NCI-H748 treated with DMSO at 0.1 percent for 48 hours (cell line): ENCODE measurements around the gene GRIK1.
"Not testable (repeated sequence)": the region's sequence is repeated elsewhere in the genome, so short reads cannot be mapped to it uniquely, and the experiment has no call there.

Experiments
- DNase-seq: peaks from one replicate; lab custom pipeline; 2025; lab: John Stamatoyannopoulos, UW

Gene GRIK1

DNA sequence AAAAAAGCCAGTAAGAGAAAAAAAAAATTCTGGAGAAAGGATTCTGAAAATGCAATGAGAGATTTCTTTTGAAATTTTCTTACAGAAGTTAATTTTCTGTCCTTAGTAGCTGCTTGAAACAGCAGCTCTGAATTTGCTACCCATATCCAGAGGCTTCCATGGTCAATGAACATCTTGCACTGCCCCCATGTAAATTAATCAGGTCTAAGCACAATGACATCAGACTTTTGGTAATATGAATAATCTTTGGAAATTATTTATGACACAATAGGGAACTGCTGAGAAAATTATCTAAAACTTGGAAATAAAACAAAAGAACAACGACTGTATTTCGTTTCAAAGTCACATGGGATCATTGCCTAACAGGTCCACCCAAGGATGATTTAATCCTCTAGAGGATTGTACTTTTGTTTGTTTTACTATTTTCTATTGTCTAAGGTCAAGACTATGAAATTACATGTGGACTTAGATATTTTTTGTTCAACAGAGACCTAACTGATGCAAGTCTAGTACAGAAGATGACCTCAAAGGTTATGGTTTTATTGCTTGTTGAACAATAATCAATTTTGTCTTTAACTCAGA, 328.9 kb downstream of the GRIK1 start:
- no peak for DNase-seq

DNA sequence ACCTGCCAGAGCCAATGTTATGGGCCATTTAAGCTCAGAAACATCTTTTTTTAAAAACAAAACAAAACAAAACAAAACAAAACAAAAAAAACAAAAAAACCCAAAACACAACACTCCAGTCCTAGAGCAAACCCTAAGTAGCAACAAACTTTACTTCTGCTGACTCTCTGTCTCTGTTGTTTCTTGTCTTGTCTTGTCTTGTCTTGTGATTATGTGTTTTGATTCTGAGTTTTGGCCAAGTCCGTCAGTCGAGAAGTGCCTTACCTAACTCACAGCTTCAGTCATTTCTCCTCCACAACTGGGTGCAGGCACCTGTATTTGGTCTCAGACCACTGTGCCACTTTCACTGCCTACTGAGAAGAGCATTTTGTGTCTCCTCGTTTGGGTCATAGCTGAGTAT, 333.2 kb downstream of the GRIK1 start:
- DNase-seq, result no peak

DNA sequence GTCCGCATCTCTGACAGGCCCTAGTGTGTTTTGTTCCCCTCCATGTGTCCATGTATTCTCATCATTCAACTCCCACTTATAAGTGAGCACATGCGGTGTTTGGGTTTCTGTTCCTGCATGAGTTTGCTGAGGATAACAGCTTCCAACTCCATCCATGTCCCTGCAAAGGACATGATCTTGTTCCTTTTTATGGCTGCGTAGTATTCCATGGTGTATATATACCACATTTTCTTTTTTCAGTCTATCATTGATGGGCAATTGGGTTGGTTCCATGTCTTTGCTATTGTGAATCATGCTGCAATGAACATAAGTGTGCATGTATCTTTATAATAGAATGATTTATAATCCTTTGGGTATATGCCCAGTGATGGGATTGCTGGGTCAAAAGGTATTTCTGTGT, 334.6 kb downstream of the GRIK1 start:
- DNase-seq, result not testable (repeated sequence)

DNA sequence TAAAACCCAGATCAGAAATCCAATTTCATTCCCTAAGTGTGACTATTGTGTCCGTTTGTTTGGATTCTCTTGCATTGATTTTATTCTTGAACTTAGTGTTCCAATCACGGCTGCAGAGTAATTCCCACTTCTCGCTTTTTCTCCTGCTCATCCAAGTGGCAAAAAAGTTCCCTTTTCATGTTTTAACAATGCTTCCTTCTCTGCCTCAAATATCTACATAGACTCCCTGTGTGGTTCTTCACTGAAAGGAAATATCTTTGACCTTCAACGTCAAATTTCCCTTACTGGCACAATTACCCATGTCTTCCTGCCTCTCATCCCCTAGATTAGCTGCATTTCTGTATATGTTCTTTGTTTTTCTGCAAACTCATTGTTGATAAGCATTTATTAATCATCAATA, 335.7 kb downstream of the GRIK1 start:
- DNase-seq, result no peak

DNA sequence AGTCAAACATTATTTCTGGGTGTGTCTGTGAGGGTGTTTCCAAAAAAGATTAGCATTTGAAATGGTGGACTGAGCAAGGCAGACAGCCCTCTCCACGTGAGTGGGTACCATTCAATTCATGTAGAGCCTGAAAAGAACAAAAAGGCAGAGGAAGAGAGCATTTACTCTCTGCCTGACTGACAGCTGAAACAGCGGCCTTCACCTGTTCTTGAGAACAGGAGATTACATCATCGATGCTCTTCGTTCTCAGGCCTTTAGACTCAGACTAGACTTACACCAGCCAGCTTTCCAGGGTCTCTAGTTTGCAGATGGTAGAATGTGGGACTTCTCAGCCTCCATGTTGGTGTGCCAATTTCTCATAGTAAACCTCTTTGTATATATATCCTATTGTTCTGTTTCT, 338.7 kb downstream of the GRIK1 start:
- no peak for DNase-seq

DNA sequence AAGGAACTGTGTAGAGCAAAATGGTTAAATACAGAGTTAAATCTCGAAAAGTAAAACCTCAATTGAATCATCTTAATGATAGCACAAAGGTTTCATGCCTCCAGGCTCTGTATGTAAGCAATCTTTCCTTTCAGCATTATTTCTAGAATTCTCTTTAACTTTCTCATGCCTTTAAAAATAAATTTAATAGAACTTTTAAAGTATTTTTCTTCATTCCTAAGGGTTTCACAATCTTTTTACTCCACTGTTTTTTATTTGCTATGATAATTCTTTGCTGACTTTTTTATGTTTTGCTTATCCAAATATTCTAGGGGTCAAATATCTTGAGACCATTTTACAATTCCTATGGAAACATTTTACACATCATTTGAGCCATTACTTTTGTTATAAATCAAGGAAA, 353.1 kb downstream of the GRIK1 start:
- DNase-seq, result no peak

DNA sequence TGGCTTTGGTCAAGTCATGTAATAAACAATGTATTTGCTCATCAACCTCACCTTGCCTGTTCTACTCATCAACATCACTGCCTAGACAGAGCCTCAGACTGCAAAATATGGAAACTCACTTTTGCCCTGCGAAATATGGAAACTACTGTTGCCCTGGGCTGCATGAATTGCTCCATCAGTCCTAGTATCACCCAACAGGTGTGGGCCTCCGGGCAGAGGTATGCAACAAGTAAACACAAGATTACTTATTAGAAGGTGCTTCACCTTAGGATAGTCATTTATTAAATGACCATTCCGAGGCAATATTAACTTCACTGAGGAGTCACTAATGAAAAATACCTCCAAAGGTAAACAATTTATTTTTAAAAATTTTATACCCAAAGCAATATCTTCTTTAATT, 354.3 kb downstream of the GRIK1 start:
- DNase-seq, result no peak

DNA sequence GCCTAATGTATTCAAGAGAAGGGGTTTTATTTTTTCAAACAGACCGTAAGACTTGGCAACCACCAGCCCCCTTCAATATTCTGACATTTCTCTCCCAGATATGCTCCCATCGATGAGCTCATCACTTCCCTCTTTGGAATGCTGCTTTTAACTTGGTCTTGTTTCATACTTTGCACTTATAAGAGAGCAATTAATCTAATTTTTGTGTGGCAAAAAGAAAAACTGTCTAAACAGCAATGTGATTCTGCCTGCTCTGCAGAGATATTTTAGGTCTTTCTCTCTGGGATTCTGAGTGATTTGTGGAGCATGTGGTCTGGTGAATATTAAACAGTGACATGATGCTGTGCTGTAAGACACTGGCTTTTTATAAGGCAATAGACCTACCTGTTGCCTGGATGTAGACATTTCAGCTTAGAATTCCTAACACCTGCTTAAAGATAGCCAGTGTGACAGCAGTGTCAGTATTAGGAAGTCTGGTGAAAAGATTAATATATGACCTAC, 356.3 kb downstream of the GRIK1 start:
- no peak for DNase-seq

DNA sequence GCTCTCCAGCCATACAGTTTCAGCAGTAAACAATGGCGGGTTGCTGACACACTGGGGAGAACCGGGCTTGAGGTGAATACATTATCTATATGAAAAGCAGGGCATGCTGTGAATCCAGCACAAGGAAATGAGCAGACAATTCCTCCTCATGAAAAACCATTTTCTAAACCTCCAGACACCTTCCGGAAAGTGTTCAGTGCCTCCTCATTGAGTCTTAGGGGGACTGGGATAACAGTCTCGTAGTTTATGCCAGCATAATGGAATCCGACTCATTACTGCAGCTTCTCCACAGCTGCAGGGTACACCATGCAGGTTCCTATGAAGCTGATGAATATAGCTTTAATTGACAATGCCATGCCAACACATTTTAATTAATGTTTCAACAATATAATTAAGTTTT, 356.9 kb downstream of the GRIK1 start:
- DNase-seq, result no peak

DNA sequence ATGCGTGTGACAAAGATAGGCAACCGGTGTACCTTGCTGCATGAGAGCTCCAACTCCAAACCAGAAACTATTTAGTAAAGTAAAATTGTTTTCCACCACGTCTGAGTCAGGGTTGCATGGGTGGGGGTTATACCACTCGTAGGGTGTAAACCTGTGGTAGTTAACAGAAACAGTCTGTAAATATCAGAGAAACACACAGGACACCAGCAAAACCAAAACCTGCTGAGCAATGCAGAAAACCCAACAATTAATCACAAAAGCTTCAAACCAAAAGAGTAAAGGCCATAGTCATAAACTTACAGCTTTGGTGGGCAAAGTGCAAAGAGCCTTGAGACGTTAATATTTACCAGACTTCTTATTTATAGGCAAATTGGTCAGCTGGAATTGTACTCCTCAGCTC, 358.4 kb downstream of the GRIK1 start:
- no peak for DNase-seq

DNA sequence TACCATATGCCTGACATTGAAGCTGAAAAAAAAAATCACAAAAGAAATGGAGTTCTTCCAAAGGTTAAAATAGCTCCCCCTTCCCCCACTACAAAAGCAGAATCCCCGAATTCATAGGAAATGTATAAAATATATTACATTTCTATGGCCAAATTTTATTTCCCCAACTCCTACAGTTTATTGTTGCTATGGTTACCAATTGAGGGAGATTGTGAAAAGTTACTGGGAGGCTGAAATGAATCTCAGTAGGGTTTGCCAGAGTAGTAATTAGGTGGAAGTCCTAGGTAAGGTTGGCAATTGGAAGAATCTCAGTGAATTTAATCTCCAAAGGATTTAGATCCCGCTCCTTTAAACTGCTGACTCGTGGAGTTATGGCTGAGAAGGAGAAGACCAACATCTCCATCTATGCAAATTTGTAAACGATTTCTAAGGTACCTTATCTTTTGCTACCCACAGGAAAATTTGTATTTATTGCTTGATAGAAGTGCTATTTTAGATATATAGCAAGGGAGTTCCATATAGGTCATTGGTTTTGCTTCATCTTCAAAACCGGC, 359.0 kb downstream of the GRIK1 start:
- no peak for DNase-seq

DNA sequence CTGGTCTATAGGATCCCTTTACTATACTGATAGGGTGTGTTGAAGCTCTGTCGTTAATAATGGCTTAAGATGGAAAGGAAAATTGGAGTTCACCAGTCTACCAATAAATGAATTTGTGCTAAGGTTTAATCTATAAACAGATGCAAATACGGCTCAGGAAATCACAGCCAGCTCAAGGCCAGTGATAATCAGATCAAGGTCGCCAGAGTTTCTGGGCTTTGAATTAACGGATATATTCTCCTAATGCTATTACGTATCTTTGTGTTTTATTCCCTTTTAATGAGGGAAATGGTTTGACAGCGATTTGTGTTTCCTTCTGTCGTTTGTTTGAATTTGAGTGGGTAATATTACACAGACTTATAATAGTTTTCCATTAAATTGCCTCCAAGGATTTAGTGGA, 361.5 kb downstream of the GRIK1 start:
- DNase-seq, result no peak

DNA sequence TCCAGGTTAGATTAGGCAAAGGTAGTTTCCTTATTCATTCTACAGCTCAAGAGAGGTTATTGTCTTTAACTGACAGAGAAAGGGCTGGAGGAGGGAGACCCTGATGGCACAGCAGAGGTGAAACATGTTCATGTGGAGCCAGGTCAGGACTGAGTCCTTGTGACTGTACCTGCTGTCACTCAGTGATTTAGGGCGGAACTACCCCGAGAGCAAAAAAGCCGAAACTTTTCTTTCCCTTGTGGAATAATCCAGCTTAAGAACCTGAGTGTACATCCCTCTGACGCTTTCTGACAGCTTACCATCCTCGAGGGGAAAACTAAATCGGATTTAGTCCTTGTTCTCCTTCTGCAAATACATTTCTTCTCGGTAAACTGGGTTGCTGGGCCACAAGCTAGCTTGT, 367.8 kb downstream of the GRIK1 start:
- no peak for DNase-seq

DNA sequence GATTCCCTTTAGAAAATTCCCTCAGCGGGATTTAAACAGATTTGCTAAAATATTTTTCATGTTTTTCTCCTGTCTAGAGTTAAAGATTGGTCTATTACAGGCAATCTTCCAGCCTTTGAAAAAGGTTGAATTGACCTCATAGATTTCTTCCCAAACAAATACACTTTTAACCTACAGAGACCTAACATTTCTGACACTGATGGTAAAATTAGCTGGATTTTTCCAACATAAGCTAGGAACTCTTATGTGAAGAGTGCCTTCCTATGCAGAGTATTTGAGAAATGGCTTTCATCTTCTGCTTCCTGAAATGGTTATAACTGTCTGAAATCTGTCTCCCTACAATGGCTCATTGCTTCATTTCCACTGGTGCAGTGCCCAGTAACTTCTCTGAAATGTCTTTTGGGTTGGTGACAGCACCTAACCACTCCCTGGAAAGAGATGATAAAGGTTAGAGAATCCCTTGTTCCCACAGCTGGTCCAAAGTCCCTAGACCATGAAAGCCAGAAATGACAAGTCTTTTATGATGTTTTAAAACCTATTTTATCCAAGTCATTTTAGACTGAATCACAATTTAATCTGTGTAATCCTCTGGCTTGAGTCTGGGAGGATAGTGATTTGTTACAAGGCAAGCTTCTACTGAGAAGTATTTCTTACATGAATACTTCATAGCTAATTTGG, 371.6 kb downstream of the GRIK1 start:
- DNase-seq, result no peak

DNA sequence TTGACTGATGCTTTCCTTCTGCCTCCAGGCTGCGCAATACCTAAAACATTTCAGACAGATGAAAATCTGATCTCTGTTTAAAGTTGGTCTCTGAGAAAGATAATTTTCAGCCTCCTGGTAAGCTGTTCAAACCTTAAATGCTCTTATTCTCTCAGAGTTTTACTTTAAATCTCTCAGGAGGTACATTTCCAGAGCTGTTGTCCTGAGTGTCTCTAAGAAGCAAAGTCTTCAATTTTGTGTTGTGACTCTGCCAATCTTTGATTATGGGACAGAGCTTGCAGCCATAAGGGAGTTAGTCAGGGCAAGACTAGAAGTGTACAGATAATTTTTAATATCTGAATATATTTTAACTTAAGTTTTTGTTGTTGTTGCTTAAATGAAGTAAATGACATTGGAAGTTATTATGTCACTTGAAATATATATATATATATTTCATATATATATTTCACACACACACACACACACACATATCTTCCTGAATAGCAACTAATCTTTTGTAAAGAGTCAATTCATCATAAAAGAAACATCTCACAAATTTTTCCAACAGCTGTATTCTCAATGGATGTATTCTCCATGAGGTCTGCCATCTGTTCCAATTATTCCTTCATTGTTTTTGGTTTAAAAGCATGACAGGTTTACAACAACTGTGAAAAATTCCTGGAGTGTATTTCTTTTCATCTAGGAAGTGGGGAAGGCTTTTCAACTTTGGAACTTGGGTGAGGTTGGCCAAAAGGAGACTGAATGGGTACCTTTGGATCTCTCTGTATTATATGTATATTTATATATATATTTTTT, 381.7 kb downstream of the GRIK1 start:
- no peak for DNase-seq

DNA sequence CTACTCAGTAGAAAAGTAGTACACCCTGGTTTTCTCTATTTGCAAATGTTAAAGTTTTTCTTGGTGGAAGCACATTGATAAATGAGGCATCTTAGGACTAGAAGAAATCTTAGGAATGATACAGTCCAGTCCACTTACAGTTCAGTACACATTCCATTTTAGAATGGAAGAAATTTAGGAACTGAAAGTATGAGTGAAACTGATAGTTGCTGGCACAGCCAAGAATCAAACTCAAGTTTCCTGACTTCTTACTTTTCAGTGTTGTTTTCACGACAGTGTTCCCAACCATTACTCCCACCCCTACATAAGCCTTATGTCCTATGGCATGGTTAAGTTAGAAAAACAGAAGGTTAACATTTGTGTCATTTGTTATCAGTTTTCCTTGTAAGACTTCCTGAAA, 382.6 kb downstream of the GRIK1 start:
- no peak for DNase-seq

DNA sequence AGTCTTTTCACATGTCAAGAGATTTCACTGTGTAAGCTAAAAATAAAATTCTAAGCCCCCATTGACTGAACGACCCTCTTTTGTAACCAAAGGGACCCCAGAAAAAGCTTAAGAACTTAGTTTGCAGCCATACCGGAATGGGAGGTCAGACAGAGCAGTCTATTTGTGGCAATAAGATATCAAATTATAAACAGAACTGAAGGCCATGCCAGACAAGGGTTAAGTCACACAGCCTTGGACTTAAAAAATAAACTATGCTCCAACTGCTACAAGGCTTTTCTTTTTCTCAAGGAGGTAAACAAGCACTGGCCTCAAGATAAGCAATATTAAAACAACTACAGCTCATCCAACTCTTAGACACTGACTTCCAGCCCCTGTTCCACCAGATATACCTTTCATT, 384.2 kb downstream of the GRIK1 start:
- no peak for DNase-seq

DNA sequence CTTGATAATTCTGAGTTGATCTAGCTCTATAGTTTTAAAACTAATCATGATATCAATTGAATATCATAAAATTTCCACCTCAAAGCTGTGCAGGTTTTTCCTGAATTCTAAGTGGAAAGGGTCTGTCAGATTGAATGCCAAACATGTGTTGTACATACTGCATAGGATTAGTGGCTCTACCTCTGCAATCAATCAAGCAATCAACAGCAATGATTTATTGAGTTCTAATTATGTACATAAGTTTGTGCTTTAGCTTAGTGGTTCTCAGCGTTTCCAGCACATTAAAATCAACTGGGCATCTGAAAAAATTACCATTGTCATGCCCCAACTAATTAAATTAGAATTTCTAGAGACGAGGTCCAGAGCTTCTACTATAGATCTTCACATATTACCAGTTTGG, 389.6 kb downstream of the GRIK1 start:
- DNase-seq, result no peak

DNA sequence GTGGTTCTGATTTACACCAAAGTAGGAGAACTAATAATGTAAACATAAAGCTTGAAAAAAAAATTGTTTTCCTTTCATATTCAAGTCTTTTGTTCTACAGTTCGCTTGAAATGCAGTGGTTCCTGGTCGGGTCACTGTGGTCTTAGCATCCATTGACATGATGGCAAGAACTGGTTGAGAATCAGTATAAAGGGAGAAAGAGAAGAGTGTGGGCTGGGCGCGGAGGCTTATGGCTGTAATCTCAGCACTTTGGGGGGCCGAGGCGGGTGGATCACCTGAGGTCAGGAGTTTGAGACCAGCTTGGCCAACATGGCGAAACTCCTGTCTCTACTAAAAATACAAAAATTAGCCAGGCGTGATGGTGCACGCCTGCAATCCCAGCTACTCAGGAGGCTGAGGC, 390.2 kb downstream of the GRIK1 start:
- no peak for DNase-seq

DNA sequence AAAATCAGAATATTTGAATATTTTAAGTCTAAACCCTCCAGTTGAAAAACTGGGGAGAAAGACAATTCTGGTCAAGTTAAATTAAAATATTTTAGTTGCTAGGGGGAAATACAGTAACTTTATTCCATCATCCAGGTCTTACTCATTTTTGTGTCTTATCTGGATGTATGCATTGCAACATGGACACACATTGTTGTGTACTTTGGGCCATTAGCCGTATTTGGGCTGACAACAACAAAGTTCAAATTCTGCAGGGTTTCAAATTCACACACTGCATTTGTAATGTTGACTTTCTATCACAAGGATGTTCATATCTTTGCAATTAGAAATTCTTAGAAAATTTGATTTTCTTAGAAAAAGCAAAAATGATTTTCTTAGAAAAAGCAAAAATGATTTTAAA, 391.8 kb downstream of the GRIK1 start:
- no peak for DNase-seq

DNA sequence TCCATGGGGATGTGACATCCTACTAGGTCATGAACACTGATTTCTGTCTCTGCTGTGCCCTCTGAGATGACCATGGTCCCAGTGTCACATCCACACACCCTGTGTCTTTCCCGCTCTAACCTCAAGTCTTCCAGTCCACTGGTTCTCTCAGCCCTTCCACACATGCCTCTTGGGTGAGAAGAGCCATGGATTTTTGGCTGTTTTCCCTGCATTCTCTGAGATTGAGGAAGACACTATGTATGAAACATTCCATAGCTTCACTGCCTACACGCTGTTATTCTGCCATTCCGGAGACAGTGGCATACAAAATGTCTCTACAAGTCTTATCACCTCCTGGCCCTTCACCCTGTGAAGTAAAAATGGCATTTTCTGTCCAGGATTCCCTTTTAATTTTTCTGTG, 393.7 kb downstream of the GRIK1 start:
- DNase-seq, result no peak

DNA sequence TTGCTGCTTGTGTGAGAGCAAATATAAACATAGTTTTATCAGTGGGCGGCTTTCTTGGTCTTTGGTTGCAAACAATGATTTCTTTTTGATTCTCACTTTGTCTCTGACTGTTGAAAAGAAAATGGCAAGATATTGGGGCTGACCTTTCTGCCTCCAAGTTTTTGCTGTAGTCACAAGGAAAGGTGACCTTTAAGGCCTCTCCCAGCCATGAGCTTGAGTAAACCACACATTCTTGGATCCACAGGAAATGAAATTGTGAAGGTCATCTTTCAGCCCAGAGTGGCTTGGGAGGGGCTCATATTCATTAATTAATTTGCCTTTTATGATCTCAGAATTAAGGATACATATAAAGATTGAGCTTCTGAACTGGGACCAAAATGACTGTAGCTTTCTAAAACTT, 399.5 kb downstream of the GRIK1 start:
- no peak for DNase-seq

DNA sequence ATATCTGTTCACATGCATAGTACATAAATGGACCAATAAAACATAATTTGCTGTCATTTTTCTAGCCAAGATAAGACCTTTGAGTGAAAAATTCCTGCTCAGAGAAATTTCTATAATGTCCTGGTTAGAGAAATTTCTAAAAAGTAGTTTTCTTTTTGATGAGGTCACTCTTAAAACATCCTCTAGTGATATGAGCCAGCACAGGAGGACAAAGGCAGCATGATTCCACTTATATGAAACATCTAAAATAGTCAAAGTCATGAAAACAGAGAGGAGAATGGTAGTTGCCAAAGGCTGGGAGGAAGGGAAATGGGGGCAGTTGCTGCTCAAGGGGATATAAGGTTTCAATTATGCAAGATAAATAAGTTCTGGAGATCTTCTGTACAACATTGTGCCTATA, 401.7 kb downstream of the GRIK1 start:
- no peak for DNase-seq
